Measurements from ENCODE around the gene FADS2.

The FADS2 gene

GRCh38 chr11:61885784-61886580, 57.9 kb downstream of the FADS2 start:
- H3K27ac Mint-ChIP-seq = no peak overlapping the region
- H3K27me3 Mint-ChIP-seq (ENCODE audit: low read depth) = no peaks in the 10 kb centered on the region
- H3K4me3 Mint-ChIP-seq = no peak overlapping the region
- no peaks in the 10 kb centered on the region for H3K9me3 Mint-ChIP-seq
- peaks cover 2% of the 10 kb centered on the region for H3K4me1 Mint-ChIP-seq (ENCODE audit: low read depth)
- no peaks in the 10 kb centered on the region for H3K36me3 Mint-ChIP-seq (ENCODE audit: low read depth)

GRCh38 chr11:61886643-61887042, 58.5 kb downstream of the FADS2 start:
- no peak overlapping the region for H3K27ac Mint-ChIP-seq
- no peaks in the 10 kb centered on the region for H3K36me3 Mint-ChIP-seq (ENCODE audit: low read depth)
- no peak overlapping the region for H3K4me3 Mint-ChIP-seq
- peaks cover 2% of the 10 kb centered on the region for H3K4me1 Mint-ChIP-seq (ENCODE audit: low read depth)
- H3K27me3 Mint-ChIP-seq (ENCODE audit: low read depth) = no peaks in the 10 kb centered on the region
- no peaks in the 10 kb centered on the region for H3K9me3 Mint-ChIP-seq

GRCh38 chr11:61887839-61888494, 59.9 kb downstream of the FADS2 start:
- Mint-ChIP-seq H3K36me3 (ENCODE audit: low read depth) (no peaks in the 10 kb centered on the region), H3K9me3 (no peaks in the 10 kb centered on the region), H3K4me3 (no peak overlapping the region), H3K27ac (no peak overlapping the region), H3K4me1 (ENCODE audit: low read depth) (peaks cover 4% of the 10 kb centered on the region), H3K27me3 (ENCODE audit: low read depth) (no peaks in the 10 kb centered on the region)

DNA sequence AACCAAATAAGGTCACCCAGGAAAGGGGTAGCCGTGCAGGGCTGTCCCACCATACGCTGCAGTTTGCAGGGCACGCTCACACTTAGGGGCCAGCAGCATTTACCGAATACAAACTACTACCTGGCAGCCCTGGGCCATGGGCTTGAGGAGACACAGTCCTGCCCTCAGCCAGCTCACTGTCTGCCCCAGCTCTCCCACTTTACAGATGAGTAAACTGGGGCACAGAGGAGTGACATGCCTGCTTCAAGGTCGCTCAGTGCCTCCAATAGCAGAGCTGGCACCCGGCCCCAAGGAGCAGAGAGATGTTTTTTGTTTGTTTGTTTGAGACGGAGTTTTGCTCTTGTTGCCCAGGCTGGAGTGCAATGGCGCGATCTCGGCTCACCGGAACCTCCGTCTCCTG, 60.5 kb downstream of the FADS2 start:
- Mint-ChIP-seq H3K27ac (no peak overlapping the region), H3K9me3 (no peaks in the 10 kb centered on the region), H3K27me3 (ENCODE audit: low read depth) (no peaks in the 10 kb centered on the region), H3K4me1 (ENCODE audit: low read depth) (peaks cover 4% of the 10 kb centered on the region), H3K36me3 (ENCODE audit: low read depth) (no peaks in the 10 kb centered on the region), H3K4me3 (no peak overlapping the region)

DNA sequence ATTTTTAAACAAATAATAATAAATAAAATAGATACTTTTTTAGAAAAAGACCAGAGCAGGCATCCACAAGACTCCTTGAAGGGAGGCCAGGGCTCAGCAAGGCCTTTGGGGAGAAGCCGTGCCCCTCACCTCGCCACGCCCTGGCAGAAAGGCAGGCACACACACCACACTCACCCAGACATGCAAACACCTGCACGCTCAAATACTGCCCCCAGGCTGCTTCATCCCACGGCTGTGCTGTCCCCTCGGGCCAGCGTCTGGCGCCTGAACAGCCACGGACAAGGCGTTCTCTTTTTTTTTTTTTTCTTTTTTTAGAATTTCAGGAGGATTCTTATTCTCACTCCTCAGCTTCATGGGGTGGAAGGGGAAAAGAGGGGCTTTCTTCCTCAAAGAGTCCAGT, 61.7 kb downstream of the FADS2 start:
- no peak overlapping the region for H3K27ac Mint-ChIP-seq
- H3K27me3 Mint-ChIP-seq (ENCODE audit: low read depth) = no peaks in the 10 kb centered on the region
- H3K4me1 Mint-ChIP-seq (ENCODE audit: low read depth) = peaks cover 4% of the 10 kb centered on the region
- H3K4me3 Mint-ChIP-seq = no peak overlapping the region
- no peaks in the 10 kb centered on the region for H3K36me3 Mint-ChIP-seq (ENCODE audit: low read depth)
- no peaks in the 10 kb centered on the region for H3K9me3 Mint-ChIP-seq

DNA sequence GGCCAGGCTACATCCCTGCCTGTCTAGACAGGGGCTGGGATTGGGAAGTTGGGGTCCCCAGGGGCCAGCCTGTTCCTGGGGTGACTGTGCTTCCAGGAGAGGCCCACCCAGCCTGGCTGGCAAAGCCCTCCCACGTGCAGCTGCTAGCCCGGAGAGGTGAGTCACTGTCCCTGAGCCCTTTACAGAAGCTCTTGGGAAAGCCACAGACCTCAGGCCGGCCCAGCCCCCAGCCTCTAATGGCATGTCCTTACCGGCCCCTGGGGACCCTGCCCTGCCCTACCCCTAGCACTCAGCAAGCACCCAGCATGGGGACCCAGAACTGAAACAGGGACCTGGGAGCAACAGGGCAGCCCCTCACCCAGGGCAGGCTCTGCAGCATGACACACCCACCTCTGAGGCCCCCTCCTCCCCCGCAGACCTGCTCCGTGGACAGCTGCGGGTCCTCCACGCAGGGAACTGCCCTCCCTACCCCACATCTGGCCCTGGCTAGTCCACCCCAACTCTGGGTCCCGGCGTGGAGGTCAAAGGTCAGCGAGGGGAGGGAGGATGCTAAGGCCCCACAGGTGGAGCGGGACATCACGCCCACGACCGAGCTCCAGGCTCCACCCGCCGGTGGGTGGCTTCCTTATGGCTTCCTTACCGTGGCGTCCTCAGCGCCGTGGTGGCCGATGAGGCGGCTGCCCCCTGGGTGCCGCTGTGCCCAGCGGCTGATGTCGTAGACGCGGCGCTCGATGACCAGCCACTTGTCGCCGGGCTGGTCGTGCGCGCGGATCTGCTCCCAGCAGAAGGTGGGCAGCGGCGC, 62.6 kb downstream of the FADS2 start:
- Mint-ChIP-seq H3K4me3 (peak overlapping the region; percentile 85), H3K36me3 (ENCODE audit: low read depth) (no peaks in the 10 kb centered on the region), H3K27me3 (ENCODE audit: low read depth) (no peaks in the 10 kb centered on the region), H3K9me3 (no peaks in the 10 kb centered on the region), H3K4me1 (ENCODE audit: low read depth) (peaks cover 4% of the 10 kb centered on the region), H3K27ac (no peak overlapping the region)

DNA sequence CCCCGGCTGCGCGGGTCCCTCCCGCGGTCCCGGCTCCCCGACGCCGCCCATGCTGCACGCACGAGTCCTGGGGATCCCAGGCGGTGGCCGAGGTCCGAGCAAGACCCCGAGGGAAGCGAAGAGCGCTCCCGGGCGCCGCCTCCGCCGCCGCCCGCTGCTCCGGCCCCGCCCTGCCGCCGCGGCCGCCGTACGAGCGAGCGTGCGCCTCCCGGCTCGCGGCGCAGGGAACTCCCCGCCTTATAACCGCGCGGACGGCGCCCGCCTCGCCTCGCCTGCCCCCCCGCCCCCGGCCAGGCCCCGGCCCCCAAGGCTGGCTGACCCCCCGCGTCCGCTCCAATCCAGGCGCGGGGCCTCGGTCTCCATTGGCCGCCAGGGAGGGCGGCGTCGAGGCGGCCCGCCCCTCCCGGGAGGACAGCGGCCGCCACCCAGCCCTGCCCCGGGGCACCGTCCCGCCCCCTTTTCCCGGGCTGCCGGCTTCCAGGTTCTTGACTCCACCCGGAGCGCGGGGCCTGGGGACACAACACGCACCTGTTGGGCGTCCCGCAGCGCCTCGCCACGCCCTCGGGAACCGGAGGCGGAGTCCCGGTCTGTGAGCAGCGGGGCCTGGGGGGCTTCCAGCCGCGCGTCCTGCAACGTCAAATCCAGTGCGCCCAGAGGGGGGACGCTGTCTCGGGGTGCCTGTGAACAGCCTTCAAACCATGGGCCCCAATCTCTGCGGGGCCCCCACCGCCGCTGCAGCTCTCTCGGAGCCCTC, 63.4 kb downstream of the FADS2 start, which contains the start of gene FADS3:
Gene FADS3 (minus strand): TSS at position 215 of the 754 bp plus-strand sequence. CDS start 164 bp downstream, at position 51.
- Mint-ChIP-seq H3K9me3 (no peaks in the 10 kb centered on the region), H3K4me3 (peak within 1 kb of the TSS; percentile 85), H3K27ac (no peak within 1 kb of the TSS), H3K36me3 (ENCODE audit: low read depth) (no peaks in the 10 kb centered on the region), H3K4me1 (ENCODE audit: low read depth) (peaks cover 4% of the 10 kb centered on the region), H3K27me3 (ENCODE audit: low read depth) (no peaks in the 10 kb centered on the region)

- Mint-ChIP-seq H3K36me3 (ENCODE audit: low read depth) (no peaks in the 10 kb centered on the region), H3K4me1 (ENCODE audit: low read depth) (peaks cover 4% of the 10 kb centered on the region), H3K4me3 (peak overlapping the region; percentile 66), H3K9me3 (no peaks in the 10 kb centered on the region), H3K27ac (no peak overlapping the region), H3K27me3 (ENCODE audit: low read depth) (no peaks in the 10 kb centered on the region)
Measured at GRCh38 chr11:61892085-61892370, 63.9 kb downstream of the FADS2 start.

- H3K27me3 Mint-ChIP-seq (ENCODE audit: low read depth) = no peaks in the 10 kb centered on the region
- H3K9me3 Mint-ChIP-seq = no peaks in the 10 kb centered on the region
- H3K36me3 Mint-ChIP-seq (ENCODE audit: low read depth) = no peaks in the 10 kb centered on the region
- H3K27ac Mint-ChIP-seq = no peak overlapping the region
- H3K4me1 Mint-ChIP-seq (ENCODE audit: low read depth) = peaks cover 4% of the 10 kb centered on the region
- no peak overlapping the region for H3K4me3 Mint-ChIP-seq
Measured at GRCh38 chr11:61893981-61894380, 65.9 kb downstream of the FADS2 start.

GRCh38 chr11:61895046-61895717, 67.1 kb downstream of the FADS2 start:
- H3K27me3 Mint-ChIP-seq (ENCODE audit: low read depth) = no peaks in the 10 kb centered on the region
- no peak overlapping the region for H3K27ac Mint-ChIP-seq
- peaks cover 7% of the 10 kb centered on the region for H3K4me1 Mint-ChIP-seq (ENCODE audit: low read depth)
- H3K4me3 Mint-ChIP-seq = no peak overlapping the region
- no peaks in the 10 kb centered on the region for H3K36me3 Mint-ChIP-seq (ENCODE audit: low read depth)
- no peaks in the 10 kb centered on the region for H3K9me3 Mint-ChIP-seq

GRCh38 chr11:61895718-61896059, 67.6 kb downstream of the FADS2 start:
- Mint-ChIP-seq H3K9me3 (no peaks in the 10 kb centered on the region), H3K4me1 (ENCODE audit: low read depth) (peaks cover 7% of the 10 kb centered on the region), H3K27me3 (ENCODE audit: low read depth) (no peaks in the 10 kb centered on the region), H3K36me3 (ENCODE audit: low read depth) (no peaks in the 10 kb centered on the region), H3K27ac (no peak overlapping the region), H3K4me3 (no peak overlapping the region)

DNA sequence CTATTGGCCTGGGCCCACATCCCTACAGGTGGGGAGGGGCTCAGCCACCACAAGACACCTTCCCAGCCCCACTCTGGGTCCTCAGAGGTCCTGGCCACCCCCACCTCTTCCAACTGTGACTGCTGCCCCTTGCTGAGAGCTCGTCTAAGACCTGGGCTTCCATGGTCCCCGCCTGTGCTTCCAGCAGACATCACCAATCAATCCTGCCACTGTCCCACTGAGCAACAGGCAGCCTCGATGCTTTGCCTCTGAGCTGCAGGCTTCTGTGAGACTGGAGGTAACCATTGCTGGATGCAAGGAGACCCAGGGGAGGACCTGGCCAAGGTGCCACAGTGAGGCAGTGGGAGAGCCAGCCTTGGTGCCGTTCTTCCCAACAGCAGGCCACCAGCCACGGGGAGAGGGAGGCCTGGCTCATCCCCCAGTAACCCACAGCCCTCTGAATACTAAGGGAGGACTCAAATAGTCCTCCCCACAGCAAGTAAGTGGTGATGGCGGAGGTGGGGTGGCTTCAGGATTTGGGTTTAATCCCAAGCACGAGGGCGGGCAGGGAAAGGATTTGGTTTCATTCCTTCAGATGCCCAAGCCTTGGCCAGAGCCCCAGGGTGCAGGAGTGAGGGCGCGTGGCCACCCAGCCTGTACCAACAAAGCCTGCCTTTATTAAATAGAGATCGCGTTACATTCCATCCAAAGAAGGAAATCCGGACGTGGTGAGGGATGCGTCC, 68.7 kb downstream of the FADS2 start:
- Mint-ChIP-seq H3K27ac (no peak overlapping the region), H3K36me3 (ENCODE audit: low read depth) (no peaks in the 10 kb centered on the region), H3K9me3 (no peaks in the 10 kb centered on the region), H3K27me3 (ENCODE audit: low read depth) (no peaks in the 10 kb centered on the region), H3K4me3 (no peak overlapping the region), H3K4me1 (ENCODE audit: low read depth) (peaks cover 6% of the 10 kb centered on the region)

DNA sequence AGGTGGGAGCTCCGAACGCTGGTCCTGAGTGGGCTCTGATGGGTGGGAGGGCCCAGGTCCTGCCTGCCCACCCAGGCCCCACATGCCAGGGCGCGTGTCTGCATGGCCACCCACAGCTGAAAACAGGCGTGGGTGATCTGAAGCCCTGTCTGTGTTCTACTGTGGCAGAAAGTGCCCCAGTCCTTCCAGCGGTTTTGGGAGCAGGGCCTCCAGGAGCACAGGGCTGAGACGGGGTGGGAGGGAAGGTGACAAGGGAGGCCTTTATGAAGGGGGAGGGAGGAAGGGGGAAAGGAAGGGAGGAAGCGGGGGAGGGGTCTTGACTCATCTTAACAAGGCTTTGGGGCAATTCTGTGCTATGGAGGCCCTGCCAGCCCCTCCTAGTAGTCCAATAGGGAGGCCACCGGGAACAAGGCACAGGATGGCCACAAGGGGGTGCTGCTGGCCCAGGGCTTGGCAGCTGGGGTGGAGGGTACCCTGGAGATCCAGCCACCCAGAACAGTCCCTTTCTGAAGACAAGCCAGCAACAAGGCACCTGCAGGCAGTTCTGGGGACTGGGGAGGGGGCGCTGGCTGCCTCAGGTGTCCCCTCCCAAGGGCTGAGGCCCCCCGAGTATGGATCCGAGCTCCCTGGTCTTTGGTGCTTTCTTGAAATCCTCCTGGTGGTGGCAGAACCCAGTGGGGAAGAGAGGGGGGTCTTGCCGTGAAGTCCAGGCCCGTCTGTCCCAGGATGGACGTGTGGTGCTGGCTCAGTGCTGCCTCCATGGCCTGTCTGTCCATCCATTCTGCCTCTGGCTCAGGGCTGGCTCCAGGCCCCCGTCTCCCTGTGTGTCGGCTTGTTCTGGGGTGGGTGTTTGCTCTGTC, 69.5 kb downstream of the FADS2 start:
- Mint-ChIP-seq H3K4me1 (ENCODE audit: low read depth) (peaks cover 4% of the 10 kb centered on the region), H3K27ac (no peak overlapping the region), H3K36me3 (ENCODE audit: low read depth) (no peaks in the 10 kb centered on the region), H3K9me3 (no peaks in the 10 kb centered on the region), H3K27me3 (ENCODE audit: low read depth) (no peaks in the 10 kb centered on the region), H3K4me3 (no peak overlapping the region)

All from T-helper 1 cell treated with Interleukin-12 subunit alpha and Interleukin-12 subunit beta and Interleukin-4 antibody, amounts not matched to agents 30 μg/mL and 1 μg/mL, for 36 hours (primary cell).